GM19035 (cell line): ENCODE results near the gene ACSL1.
"Not testable (repeated sequence)": the region's sequence is repeated elsewhere in the genome, so short reads cannot be mapped to it uniquely, and the experiment has no call there.

Experiments
- ATAC-seq: cut with Tn5 transposase; IDR thresholded peaks from one replicate; pipeline ENCODE4 v1.9.1; 2021; ENCODE audit not compliant: unreplicated experiment

ACSL1 gene

DNA sequence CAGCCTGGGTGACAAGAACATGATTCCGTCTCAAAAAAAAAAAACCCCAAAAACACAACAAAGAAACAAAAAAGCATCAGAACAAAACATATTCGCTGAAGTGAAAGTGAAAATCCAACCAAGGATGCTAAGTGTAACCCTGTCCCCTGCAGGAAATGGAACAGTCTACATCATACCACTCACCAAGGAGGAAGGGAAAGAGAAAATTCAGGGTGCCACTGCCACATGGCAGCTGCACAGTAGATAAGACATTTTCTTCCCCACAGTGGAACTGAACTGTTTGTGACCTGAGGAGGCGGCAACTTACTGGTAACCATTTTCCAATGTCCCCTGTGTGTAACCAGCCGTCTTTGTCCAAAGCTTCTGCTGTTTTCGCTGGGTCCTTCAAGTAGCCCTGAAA lies 63.7 kb downstream of the ACSL1 start:
- peak; percentile 56 for ATAC-seq

- ATAC-seq, result no peak
Measured at GRCh38 chr4:184760681-184761080, 65.1 kb downstream of the ACSL1 start.

- ATAC-seq, result no peak
Measured at GRCh38 chr4:184757810-184758209, 68.0 kb downstream of the ACSL1 start.

- ATAC-seq, result no peak
Measured at GRCh38 chr4:184756399-184756798, 69.4 kb downstream of the ACSL1 start.

DNA sequence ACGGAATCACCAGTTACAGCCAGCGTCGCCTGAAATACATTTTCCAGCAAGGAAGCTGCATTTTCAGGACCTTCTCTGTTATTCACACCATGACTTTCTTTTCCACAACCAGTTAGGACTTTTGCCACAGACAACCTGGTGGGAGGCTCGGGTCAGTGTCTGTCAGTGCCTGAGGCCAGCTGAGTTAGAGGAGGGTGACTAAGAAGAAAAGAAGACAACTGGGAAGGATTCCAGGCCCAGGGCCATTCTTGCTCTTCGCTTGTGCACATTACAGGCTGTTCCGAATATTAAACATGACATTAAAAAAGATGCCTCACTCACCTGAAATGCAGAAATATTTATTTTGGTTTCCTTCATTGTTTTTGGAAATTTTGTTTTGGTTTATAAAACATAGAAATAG lies 70.5 kb downstream of the ACSL1 start:
- no peak for ATAC-seq

- ATAC-seq, result no peak
Measured at GRCh38 chr4:184752496-184753275, 73.1 kb downstream of the ACSL1 start.

GRCh38 chr4:184751585-184751956 lies 74.2 kb downstream of the ACSL1 start:
- no peak for ATAC-seq

DNA sequence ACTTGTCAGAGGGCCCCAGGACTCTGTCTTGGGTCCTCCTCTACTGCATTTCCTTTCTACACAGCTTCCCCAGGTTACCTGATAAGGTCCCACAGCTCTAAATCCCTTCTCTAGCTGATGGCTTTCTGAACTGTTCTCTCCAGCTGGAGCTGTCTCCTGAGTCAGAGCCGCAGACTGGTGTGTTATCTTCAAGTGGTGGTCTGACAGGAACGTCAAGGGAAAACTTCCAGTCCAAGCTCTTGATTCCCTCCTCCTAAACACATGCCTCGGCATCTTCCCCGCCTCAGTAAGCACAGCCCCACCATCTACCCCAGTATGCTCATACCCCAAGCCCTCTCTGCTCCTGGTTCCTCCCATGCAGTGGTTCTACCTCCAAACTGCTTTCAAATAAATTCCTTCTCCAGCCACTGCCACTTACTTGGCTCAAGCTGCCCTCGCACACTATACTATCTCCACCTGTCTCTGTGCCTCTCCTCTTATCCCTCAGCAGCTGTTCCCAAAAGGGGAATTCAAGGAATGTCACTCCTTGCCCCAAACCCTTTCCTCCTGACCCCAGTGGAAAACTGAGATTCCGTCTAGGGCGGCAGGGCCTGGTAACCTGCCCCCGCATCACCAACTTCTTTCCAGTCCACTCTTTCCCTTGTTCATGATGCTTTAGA lies 74.7 kb downstream of the ACSL1 start:
- no peak for ATAC-seq

DNA sequence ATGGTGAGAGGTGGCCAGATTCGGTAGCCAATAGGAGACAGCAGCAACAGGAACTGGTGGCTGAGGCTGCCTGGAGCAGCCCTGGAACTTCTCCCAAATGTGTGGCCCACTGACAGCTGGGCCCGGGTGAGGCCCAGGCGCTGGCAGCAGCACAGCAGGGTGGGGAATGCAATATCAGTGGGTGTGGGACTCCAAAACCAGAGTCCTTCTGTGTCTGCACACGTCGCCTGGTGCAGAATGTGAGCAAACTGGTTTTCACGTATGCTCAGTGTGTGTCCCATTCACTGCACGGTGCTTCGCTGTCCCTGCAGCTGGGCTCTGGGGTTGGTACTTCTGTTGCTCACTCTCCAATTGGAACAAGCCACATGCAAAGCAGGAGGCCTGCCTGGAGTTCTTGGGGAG lies 77.5 kb downstream of the ACSL1 start:
- ATAC-seq, result no peak

DNA sequence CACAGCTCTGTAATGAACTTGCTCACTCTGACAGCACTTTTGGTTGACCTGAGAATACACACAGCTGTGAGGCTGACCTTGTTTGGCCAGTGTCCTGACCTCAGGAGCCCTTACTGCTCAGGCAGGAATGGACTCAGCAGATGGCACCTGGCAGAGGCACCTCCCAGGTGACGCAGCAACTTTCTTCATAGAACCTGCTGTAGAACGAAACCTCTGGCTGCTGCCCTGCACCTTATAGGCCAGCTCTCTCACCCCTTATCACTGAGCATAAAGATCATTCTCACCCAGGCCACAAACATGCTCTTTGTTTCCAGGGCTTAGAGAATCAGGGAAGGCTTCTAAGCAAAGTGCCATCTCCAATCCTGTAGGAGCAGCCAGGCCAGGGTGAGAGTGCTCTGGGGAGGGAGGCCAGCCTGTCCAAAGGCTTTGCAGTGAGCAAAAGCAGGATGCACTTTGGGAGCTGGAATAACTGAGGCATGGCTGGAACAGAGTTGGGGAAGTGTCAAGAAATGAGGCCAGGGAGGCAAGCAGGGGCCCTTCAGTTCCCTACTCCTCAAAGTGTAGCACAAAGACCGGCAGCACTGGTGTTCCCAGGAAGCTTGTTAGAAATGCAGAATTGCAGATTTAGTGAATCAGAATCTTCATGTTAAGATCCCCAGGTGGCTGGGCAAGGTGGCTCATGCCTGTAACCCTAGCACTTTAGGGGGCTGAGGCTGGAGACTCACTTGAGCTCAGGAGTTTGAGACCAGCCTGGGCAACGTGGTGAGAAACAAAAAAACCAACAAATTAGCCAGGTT lies 78.5 kb downstream of the ACSL1 start:
- ATAC-seq, result no peak

DNA sequence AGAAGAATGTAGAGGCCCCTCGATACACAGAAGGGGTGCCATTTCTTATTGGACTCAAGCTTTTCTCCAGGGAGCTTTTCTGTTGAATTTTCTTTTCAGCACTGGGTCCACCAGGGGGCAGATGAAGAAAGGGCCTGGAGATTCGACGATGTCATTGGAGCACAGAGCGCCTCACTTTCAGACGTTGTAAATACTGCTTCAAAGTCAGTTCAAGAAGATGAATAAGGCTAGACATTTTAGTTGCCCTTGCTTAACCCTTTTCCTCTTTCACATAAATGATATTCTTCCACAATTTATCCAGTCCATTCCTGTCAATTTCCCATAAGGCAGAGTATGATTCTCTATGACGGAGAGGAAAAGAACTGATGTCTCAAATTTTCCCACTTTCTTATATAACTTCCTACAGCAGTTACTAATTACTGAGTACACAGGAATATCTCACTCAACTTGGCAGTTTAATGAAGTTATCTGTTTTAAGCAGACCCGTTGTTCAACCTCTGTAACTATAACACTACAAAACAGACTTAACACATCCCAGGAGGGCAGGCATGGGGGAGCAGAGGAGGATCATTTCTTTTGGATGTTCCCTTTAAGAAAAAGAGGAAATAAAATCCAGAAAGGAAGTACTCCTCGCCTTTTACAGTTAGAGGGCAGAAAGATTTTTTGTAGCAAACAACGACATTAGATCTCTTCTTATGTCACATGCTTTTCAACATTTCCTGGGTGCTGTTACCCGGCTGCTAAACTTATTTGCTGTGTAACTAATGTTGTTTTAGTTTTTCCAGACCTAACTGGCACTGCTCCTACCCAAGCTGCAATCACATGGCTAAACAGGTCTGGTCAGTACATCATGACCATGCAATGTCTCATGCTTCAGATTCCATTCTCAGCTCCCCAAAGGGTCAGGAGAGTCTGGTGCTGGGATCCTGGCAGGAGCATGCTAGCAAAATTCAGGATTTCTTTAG lies 79.7 kb downstream of the ACSL1 start:
- no peak for ATAC-seq

GRCh38 chr4:184744236-184744635 lies 81.5 kb downstream of the ACSL1 start:
- no peak for ATAC-seq

DNA sequence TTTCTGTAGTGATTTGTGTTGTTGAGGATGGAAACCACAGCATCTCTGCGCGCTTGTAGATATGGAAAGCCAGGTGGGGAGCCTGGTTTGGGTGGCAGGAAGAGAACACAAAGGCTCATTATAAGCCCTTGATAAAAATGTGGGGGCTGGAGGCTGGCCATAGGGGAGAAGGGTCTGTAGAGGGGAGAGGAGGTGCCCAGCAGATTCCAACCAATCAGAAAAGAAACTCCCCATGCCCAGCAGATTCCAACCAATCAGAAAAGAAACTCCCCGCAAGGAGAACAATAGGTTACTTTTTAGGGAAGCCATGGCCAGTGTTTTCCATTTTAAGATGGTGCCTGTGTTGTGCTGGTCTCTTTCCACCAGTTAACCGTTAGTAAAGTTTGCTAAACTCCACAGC lies 82.1 kb downstream of the ACSL1 start:
- ATAC-seq, result no peak

GRCh38 chr4:184741651-184742050 lies 84.1 kb downstream of the ACSL1 start:
- ATAC-seq, result not testable (repeated sequence)

DNA sequence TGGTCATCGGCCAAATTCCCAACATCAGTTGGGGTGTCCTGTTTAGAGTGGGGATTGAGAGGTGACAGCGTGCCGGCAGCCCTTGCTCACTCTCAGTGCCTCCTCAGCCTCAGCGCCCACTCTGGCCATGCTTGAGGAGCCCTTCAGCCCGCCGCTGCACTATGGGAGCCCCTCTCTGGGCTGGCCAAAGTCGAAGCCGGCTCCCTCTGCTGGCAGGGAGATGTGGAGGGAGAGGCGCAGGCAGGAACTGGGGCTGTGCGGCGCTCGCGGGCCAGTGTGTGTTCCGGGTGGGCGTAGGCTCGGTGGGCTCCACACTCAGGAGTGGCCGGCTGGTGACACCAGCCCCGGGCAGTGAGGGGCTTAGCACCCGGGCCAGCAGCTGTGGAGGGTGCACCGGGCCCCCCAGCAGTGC lies 84.8 kb downstream of the ACSL1 start:
- no peak for ATAC-seq

GRCh38 chr4:184739575-184739974 lies 86.2 kb downstream of the ACSL1 start:
- not testable (repeated sequence) for ATAC-seq

- no peak for ATAC-seq
Measured at GRCh38 chr4:184734758-184735157, 91.0 kb downstream of the ACSL1 start.

DNA sequence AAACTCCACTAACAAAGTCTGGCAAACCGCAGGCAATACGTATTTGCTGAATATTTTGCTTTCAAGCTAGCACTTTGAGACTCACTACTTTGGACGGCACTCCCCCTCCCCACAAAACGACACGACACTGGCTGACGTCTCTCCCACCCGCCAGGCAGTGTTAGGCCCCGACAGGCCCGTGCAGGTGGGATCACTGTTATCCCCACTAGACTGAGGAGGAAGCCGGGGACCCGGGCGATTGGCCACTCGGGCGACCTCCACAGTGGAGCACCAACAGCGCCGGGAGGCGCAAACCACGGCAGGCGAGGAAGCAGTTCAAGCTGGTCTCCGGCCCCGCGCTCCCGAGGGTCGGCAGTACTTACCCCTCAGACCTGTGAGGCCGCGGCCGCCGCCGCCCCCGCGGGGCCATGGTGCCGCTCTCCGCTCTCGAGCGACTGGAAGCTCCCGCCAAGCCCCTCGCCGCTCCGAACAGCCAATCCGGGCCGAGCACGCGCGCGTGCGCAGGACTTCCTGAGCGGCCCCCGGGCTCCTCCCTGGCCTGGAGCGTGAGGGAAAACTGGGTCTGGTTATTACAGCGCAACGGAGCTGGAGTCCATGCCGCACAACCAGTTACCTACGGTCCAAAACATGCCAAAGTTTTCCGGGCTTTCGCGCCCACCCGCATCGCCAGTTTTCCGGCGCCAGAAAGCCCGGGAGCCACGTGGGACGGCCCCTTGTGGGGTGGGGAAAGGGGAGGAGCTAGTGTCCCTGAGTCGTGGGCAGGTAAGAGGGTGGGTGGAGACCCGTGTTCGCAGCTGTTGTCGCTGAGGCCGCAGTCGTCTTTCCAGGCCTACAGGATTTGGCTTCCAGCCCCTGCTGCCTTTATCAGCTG lies 91.9 kb downstream of the ACSL1 start, which contains the start of gene CENPU:
TSS of gene CENPU (minus strand) at position 443 of the 871 bp plus-strand sequence. CDS start at position 409, 34 bp downstream.
- ATAC-seq, result peak; percentile 94

DNA sequence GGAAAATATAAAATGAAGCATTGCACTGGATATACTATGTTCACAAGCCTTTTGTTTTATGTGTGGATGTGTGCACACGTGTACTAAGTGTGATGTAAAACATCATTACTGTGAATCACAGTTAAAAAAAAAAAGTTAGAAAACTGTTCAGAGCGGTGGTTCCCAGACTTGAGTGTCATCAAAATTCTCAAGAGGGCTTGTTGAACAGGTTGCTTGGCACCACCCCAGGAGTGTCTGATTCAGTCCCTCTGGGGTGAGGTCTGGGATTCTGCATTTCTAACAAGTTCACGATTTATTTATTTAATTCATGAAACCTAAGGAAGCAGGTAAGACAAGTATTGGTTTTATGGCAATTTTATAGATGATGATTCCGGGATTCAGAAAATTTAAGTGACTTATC lies 93.6 kb downstream of the ACSL1 start:
- no peak for ATAC-seq

DNA sequence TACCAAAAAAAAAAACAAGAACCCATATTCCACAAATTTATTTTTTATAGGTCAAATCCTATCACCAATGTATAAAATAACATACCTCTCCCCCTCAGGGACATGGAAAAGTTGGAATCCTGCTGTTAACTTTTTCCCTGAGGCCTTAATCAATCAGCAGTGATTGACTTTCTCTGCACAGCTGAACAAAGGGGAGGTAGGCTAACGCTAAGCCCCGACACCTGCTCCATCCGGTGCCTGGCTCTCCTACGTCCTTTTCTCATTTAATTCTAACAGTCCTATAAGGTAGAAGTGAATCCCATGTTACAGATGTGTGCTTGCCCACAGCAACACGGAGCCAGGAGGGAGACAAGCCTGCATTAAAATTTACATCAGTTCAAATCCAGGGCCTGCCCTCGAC lies 94.7 kb downstream of the ACSL1 start:
- no peak for ATAC-seq
